GM12892 (cell line): ENCODE data around the gene ZNF324.

Experiments
- DNase-seq: peaks from one replicate; pipeline ENCODE4 v3.0.0; 2011; ENCODE audit not compliant: insufficient read length
- FAIRE-seq: peaks from 2 replicates; lab custom pipeline; 2011; peaks lifted over from hg19 to GRCh38; lab: Jason Lieb, UNC
- POLR2A ChIP-seq: IDR thresholded peaks from 2 replicates; pipeline ENCODE4 v1.6.1; 2011; ENCODE audit warnings: low read depth, low read length, control low read depth
- POLR2AphosphoS5 ChIP-seq: IDR thresholded peaks from 2 replicates; pipeline ENCODE4 v1.6.1; 2011; ENCODE audit warnings: low read depth, low read length, control low read depth
- TAF1 ChIP-seq: IDR thresholded peaks from 2 replicates; pipeline ENCODE4 v1.6.1; 2011; ENCODE audit warnings: low read depth, mild to moderate bottlenecking, control low read depth, low read length, borderline replicate concordance

The ZNF324 gene

DNA sequence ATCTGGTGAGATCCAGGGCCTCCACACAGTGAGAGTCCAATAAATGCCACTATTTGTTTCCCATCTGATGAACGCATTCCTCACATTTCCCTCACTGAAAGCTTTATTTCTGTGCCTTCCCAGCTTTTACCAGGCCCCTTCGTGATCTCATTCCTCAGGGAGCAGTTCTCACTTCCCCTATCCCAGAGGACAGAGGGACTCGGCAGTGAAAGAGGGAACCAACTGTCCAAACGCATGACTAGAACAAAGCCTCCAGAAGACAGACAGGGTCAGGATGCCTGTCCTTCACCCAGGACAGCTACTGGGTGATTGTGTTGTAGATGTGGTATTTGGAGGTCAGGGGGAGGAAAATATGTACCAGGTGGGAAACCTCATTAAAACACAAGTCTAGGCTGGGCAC, 54.8 kb downstream of the ZNF324 start:
- DNase-seq (no peak), FAIRE-seq (no peak)
- TF ChIP-seq TAF1 = no peak
- no peak for TF ChIP-seq POLR2AphosphoS5
- TF ChIP-seq POLR2A = no peak

DNA sequence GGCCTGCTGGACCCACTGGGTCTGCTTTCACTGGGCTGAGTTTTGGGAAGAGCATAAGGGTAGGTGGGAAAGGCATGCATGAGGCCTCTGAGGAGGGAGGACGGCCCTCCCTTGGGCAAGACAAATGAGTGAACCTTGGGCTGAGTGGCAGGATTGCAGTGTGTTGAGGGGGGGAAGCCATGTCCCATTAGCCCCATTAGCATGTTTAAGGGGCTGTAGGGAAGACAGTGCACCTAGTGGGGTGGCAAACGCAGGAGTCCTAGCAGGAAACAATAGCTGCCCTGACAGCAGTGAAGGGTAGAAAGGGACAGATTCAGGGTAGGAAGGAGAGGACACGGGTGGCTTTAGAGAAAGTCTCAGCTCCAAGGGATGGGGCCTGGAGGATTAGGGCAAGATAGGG, 55.8 kb downstream of the ZNF324 start:
- no peak for TF ChIP-seq POLR2A
- FAIRE-seq = no peak
- no peak for DNase-seq
